ENCODE results near the gene G3BP1.

DNA sequence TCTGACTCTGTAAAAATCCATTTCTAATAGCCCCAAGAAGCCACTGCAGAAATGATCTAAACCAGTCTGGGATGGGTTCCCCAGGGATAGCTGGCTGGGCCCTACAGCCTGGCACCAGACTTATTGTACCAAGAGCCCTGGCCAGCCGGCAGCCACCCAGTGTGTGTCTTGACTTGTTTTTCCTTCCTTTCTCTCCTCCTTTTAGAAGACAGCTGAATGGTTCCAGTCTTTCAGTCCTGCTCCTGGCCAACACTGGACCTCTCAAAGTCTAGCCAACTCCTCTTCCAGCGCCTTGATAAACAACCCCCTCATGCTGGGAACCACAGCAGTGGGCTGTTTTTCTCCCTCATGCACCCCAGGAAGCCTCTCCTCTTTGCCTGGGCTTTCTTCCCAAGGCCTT, 47.4 kb upstream of the G3BP1 start:
- TF ChIP-seq, protein P1, sequence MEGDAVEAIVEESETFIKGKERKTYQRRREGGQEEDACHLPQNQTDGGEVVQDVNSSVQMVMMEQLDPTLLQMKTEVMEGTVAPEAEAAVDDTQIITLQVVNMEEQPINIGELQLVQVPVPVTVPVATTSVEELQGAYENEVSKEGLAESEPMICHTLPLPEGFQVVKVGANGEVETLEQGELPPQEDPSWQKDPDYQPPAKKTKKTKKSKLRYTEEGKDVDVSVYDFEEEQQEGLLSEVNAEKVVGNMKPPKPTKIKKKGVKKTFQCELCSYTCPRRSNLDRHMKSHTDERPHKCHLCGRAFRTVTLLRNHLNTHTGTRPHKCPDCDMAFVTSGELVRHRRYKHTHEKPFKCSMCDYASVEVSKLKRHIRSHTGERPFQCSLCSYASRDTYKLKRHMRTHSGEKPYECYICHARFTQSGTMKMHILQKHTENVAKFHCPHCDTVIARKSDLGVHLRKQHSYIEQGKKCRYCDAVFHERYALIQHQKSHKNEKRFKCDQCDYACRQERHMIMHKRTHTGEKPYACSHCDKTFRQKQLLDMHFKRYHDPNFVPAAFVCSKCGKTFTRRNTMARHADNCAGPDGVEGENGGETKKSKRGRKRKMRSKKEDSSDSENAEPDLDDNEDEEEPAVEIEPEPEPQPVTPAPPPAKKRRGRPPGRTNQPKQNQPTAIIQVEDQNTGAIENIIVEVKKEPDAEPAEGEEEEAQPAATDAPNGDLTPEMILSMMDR (conservative IDR thresholded peaks at IDR 0.05; ENCODE audit: low read length) = no peak
- TF ChIP-seq EZH2phosphoT487 (IDR thresholded peaks at IDR 0.05; ENCODE audit: borderline replicate concordance) = no peak

Measured in Loucy (cell line).